ENCODE measurements around the gene MISP.

The MISP gene

DNA sequence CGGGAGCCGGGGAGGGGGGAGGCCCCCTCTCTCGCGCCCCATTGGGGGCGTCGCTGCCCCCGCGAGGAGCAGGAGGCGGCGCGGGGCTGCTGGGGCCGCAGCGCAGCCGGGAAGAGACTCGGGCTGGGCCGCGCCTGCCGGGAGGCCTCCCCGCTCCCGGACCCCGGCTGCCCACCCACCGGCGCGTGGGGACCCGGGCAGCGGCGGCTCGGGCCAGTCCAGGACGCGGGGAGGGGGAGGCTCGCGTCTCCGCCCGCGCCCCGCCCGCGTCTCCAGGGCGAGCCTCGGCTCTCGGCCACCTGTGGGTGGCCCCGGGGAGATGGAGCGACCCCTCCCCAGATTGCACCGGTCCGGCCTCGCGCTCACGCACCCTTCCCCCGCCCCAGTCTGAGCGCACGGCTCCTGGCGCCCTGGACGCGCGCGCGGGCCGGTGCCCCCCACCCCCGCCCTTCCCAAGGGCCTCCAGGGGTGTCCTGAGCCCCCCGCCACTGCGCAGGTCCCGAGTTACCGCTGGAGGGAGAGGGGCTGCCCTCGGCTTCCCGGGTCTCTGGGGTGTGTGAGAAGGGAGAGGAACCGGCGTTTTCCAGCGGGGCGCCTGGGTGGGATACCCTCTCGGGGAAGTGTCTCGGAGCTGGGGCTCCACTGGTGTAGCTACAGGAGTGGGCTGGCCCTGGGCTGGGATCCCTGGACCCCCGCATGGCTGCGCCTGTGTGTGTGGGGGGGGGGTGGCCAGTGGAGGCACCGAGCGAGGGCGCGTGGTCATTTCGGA lies 41.5 kb upstream of the MISP start:
- TF ChIP-seq, protein P1, sequence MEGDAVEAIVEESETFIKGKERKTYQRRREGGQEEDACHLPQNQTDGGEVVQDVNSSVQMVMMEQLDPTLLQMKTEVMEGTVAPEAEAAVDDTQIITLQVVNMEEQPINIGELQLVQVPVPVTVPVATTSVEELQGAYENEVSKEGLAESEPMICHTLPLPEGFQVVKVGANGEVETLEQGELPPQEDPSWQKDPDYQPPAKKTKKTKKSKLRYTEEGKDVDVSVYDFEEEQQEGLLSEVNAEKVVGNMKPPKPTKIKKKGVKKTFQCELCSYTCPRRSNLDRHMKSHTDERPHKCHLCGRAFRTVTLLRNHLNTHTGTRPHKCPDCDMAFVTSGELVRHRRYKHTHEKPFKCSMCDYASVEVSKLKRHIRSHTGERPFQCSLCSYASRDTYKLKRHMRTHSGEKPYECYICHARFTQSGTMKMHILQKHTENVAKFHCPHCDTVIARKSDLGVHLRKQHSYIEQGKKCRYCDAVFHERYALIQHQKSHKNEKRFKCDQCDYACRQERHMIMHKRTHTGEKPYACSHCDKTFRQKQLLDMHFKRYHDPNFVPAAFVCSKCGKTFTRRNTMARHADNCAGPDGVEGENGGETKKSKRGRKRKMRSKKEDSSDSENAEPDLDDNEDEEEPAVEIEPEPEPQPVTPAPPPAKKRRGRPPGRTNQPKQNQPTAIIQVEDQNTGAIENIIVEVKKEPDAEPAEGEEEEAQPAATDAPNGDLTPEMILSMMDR (IDR thresholded peaks at IDR 0.05; ENCODE audit: control insufficient read depth, extremely low read depth, insufficient read depth), result no peak
- no peak for DNase-seq (ENCODE audit: low read depth)
- peak overlapping the region; percentile 35 for H3K4me3 ChIP-seq (ENCODE audit: low read depth, low read length)

GRCh38 chr19:709965-710571 lies 40.8 kb upstream of the MISP start:
- no peak for DNase-seq (ENCODE audit: low read depth)
- TF ChIP-seq, protein P1 (IDR thresholded peaks at IDR 0.05; ENCODE audit: control insufficient read depth, extremely low read depth, insufficient read depth), result no peak
- H3K4me3 ChIP-seq (ENCODE audit: low read depth, low read length), result no peak overlapping the region; the same call in 1 of the 2 replicates

DNA sequence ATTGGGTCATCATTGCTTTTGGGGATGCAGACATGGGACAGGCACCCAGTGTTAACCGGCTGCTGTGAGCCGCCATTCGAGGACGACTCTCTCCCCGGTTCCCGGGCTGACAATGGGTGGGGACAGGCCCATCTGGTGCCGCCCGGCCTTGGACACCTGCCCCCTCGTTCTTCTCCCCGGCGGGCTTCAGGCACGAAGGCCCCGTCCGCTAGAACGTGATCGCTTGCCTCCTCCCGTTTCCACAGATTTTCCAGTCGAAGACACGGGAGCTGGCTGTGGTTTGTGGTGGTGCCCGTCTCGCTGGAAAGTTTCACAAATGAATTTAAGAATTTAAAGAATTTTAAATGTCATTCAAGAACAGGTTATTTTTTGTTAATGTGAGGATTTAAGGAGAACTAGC lies 40.1 kb upstream of the MISP start:
- no peak overlapping the region for H3K4me3 ChIP-seq (ENCODE audit: low read depth, low read length)
- TF ChIP-seq, protein P1 (IDR thresholded peaks at IDR 0.05; ENCODE audit: control insufficient read depth, extremely low read depth, insufficient read depth), result no peak
- no peak for DNase-seq (ENCODE audit: low read depth)

DNA sequence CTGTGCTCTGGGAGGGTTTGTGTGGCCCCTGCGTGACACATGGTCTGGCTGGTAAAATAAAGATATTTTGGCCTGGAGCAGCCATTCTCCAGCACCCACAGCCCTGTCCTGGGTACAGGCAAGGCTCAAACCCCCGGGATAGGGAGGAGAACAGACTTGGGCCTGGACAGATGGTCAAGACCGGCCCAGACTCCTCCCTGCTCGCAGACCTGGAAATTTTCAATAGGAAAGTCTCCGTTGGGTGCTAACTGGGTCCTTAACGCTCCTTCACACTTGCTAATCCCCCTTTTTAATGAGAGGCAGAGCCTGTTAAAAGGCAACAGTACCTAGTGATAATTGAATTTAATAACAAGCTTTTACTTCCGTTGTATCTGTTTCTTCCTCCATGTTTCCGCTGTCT lies 39.7 kb upstream of the MISP start:
- H3K4me3 ChIP-seq (ENCODE audit: low read depth, low read length), result no peak overlapping the region
- DNase-seq (ENCODE audit: low read depth), result no peak
- TF ChIP-seq, protein P1 (IDR thresholded peaks at IDR 0.05; ENCODE audit: control insufficient read depth, extremely low read depth, insufficient read depth), result no peak

DNA sequence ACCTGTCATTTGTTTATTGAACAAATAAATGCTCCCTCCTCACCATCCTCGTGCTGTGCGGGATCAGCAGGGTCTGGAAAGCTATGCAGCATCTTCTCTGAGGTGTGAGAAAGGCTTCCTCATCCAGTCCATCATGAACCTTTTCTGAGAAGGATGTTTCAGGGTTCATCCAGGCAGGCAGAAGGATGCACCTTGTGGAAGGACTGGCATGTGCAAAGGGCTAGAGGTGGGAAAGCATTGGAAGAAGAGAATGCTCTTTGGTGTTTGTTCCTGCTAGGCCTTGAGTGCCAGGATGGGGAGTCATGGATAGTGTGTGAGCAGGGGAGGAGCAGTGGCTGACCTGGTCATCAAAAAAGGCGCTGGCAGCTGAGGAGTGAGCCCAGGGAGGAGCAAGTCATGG lies 35.6 kb upstream of the MISP start:
- no peak overlapping the region for H3K4me3 ChIP-seq (ENCODE audit: low read depth, low read length)
- DNase-seq (ENCODE audit: low read depth), result no peak
- TF ChIP-seq, protein P1 (IDR thresholded peaks at IDR 0.05; ENCODE audit: control insufficient read depth, extremely low read depth, insufficient read depth), result no peak

GRCh38 chr19:718251-718951 lies 32.5 kb upstream of the MISP start:
- no peak for DNase-seq (ENCODE audit: low read depth)
- TF ChIP-seq, protein P1 (IDR thresholded peaks at IDR 0.05; ENCODE audit: control insufficient read depth, extremely low read depth, insufficient read depth), result no peak
- no peak overlapping the region for H3K4me3 ChIP-seq (ENCODE audit: low read depth, low read length)
